Vagina (tissue), 2 donors: ENCODE data around the gene RNF166.

Experiments
- CTCF ChIP-seq, 3 experiments: fragments of 450-650 bp in 2 of 3; fragments of 200-600 bp in 1 of 3; sonication (generic) in 1 of 3; IDR thresholded peaks; one replicate each; pipeline ENCODE4 v1.5.1; 2017 to 2019; ENCODE audit warnings: antibody characterized with exemption in 3 of 3, mild to moderate bottlenecking in 2 of 3, moderate library complexity in 2 of 3
- POLR2A ChIP-seq, 2 donors: fragments of 450-650 bp; IDR thresholded peaks; one replicate each; pipeline ENCODE4 v1.6.1; 2017; ENCODE audit warnings: antibody characterized with exemption in 2 of 2, mild to moderate bottlenecking in 2 of 2, moderate library complexity in 2 of 2
- POLR2AphosphoS5 ChIP-seq, 2 donors: sonication (generic); formaldehyde crosslinking; IDR thresholded peaks; one replicate each; pipeline ENCODE4 v1.9.0; 2017; ENCODE audit warnings: antibody characterized with exemption in 2 of 2, mild to moderate bottlenecking in 2 of 2, low read depth in 1 of 2; ENCODE audit not compliant: insufficient read depth in 1 of 2

GRCh38 chr16:88725609-88726407 lies 19.6 kb upstream of the RNF166 start:
- TF ChIP-seq CTCF (IDR thresholded peaks at IDR 0.05): no peak
- TF ChIP-seq POLR2A (IDR thresholded peaks at IDR 0.05): no peak
- no peak for TF ChIP-seq POLR2AphosphoS5 (IDR thresholded peaks at IDR 0.05; ENCODE audit: insufficient read depth in 1 of 2, low read depth in 1 of 2)
